ENCODE results near the gene PNRC2.

GRCh38 chr1:23997812-23998211 is 38.2 kb downstream of the PNRC2 start:
- no peak for TF ChIP-seq YY1 (IDR thresholded peaks at IDR 0.05; ENCODE audit: insufficient read depth, insufficient replicate concordance, low read depth, low read length)
- TF ChIP-seq RFX5 (IDR thresholded peaks at IDR 0.05; ENCODE audit: low read depth, low read length): no peak
- no peak for TF ChIP-seq ETV6 (CRISPR knock-in tag; conservative IDR thresholded peaks at IDR 0.05)
- TF ChIP-seq, protein P1, sequence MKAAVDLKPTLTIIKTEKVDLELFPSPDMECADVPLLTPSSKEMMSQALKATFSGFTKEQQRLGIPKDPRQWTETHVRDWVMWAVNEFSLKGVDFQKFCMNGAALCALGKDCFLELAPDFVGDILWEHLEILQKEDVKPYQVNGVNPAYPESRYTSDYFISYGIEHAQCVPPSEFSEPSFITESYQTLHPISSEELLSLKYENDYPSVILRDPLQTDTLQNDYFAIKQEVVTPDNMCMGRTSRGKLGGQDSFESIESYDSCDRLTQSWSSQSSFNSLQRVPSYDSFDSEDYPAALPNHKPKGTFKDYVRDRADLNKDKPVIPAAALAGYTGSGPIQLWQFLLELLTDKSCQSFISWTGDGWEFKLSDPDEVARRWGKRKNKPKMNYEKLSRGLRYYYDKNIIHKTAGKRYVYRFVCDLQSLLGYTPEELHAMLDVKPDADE (CRISPR knock-in tag; IDR thresholded peaks at IDR 0.05): no peak
- no peak for TF ChIP-seq SUZ12 (IDR thresholded peaks at IDR 0.05; ENCODE audit: low read depth, low read length)
